Measurements from ENCODE around the gene TENT5C. TPM values are rescaled to one million over a fixed set of nuclear protein-coding genes. Genes with fewer than 3 reads are reported as not detected.

The TENT5C gene
- total and polyA plus RNA-seq, 2 of the 8 experiments (the other 6 are each of a cell fraction or from before 2014, with no cell fraction given) = 0.38 to 0.99 TPM

GRCh38 chr1:117659550-117660270, 53.9 kb downstream of the TENT5C start:
- Histone ChIP-seq H3K9ac (replicated peaks in 1 of 4; ENCODE audit: extremely low read depth in 1 of 4, low read depth in 3 of 4, low read length in 3 of 4) (no peak overlapping the region), H4K8ac (ENCODE audit: extremely low read depth, insufficient read depth, low read length) (no peak overlapping the region), H2AK5ac (ENCODE audit: low read depth, low read length) (no peak overlapping the region), H3K27ac (ENCODE audit: low read depth, low read length) (no peak overlapping the region), H2BK12ac (ENCODE audit: low read depth, low read length) (no peak overlapping the region), H4K20me1 (replicated peaks in 1 of 2; ENCODE audit: control insufficient read depth in 1 of 2, insufficient read depth in 2 of 2, low read length in 2 of 2) (no peaks in the 10 kb centered on the region), H3K79me2 (ENCODE audit: control insufficient read depth in 1 of 2, insufficient read depth in 2 of 2, low read length in 2 of 2) (no peaks in the 10 kb centered on the region), H3K18ac (ENCODE audit: extremely low read depth, low read length) (no peak overlapping the region), H4K5ac (ENCODE audit: insufficient read length, low read depth, low read length) (no peak overlapping the region), H3K4me3 (ENCODE audit: extremely low read depth in 1 of 4, insufficient read depth in 2 of 4, low read depth in 3 of 4, low read length in 4 of 4) (no peak overlapping the region), H3K4me1 (replicated peaks in 1 of 4; ENCODE audit: control insufficient read depth in 3 of 4, insufficient read depth in 4 of 4, low read length in 3 of 4) (no peaks in the 10 kb centered on the region; a peak in 1 of 7 replicates), H3K27me3 (replicated peaks in 1 of 4; ENCODE audit: control insufficient read depth in 3 of 4, extremely low read depth in 1 of 4, insufficient read depth in 3 of 4, low read length in 3 of 4) (peaks cover 0 to 1% (median 0%) of the 10 kb centered on the region in 4 experiments; a peak in 2 of 7 replicates), H2BK5ac (ENCODE audit: low read depth, low read length) (no peak overlapping the region), H3K56ac (replicated peaks; ENCODE audit: insufficient read length, low read depth, low read length) (no peak overlapping the region), H3K4ac (replicated peaks; ENCODE audit: insufficient read length, low read depth, low read length) (no peak overlapping the region), H3K14ac (ENCODE audit: insufficient read length) (no peak overlapping the region), H2BK20ac (ENCODE audit: low read length) (no peak overlapping the region), H3K9me3 (ENCODE audit: insufficient read depth in 2 of 2, low read depth in 1 of 2, low read length in 1 of 2) (peaks cover 2 to 3% of the 10 kb centered on the region in 2 experiments; a peak in 2 of 4 replicates), H3K79me1 (ENCODE audit: low read depth, low read length) (no peaks in the 10 kb centered on the region), H2BK15ac (ENCODE audit: low read length) (no peak overlapping the region), H2BK120ac (replicated peaks; ENCODE audit: low read depth, low read length) (no peak overlapping the region), H2AFZ (ENCODE audit: low read length) (no peak overlapping the region), H4K91ac (replicated peaks; ENCODE audit: insufficient read length, low read length) (no peak overlapping the region), H3K4me2 (ENCODE audit: insufficient read depth in 1 of 2, low read depth in 2 of 2, low read length in 2 of 2) (no peak overlapping the region), H3K23ac (ENCODE audit: insufficient read length) (no peak overlapping the region), H3K36me3 (ENCODE audit: control insufficient read depth in 2 of 4, insufficient read depth in 4 of 4, low read length in 3 of 4) (no peaks in the 10 kb centered on the region), H3K23me2 (ENCODE audit: low read depth, low read length) (no peaks in the 10 kb centered on the region)
- no peak for DNase-seq (ENCODE audit: low read depth in 1 of 2, low spot score in 2 of 2)
- WGBS, 2 experiments (ENCODE audit: extremely low coverage in 1 of 2, insufficient coverage in 1 of 2, insufficient read length in 1 of 2, insufficient replicate concordance in 2 of 2, low coverage in 1 of 2, low lambda C conversion rate in 2 of 2, missing lambda C conversion rate in 1 of 2) = 87% methylated on average over 6 of the region's 6 CpGs; no CpG with 5 or more reads in 1 of the 2 experiments
- no peak for TF ChIP-seq SAP30 (IDR thresholded peaks at IDR 0.05; ENCODE audit: insufficient read depth, insufficient replicate concordance, low read length)
- no peak for FAIRE-seq
- ChIA-PET POLR2A (ENCODE audit: partially characterized antibody) (no interaction called here), CTCF (ENCODE audit: partially characterized antibody) (interaction anchor here (0.9 to 2.7 kb wide), 2 partner anchors 12 to 16 kb away, joined by 3 to 10 read pairs; no protein-coding TSS in a partner anchor)
